ENCODE data around the gene COPS7B. TPM values are rescaled to one million over a fixed set of nuclear protein-coding genes. Genes with fewer than 3 reads are reported as not detected.
A peak's percentile ranks its signal among the peaks of the same experiment; 100 is the strongest.

COPS7B gene
- polyA plus RNA-seq, 1 experiment, result 49.2 TPM

DNA sequence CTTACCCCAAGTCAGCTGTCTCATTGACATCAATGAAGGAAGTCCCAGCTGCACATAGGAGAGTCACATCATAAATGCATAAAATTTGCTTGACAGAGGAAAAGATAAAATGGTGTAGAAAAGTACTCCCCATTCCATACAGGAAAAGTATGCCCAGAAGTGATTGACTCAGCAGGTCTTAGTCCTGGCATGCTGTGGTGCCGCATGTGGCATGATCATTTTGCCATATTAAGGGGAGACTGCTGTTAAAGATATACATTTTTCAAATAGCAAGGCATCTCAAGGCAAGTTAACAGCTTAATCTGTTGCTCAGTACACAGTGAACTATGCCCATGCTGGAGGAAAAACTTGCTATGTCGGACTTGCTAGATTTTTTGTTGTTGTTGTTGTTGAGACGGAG is 8.1 kb downstream of the COPS7B start:
- CTCF ChIA-PET, result interaction anchor here (0.6 to 2.3 kb wide), 4 partner anchors 9 to 119 kb away, joined by 3 to 14 read pairs (median 4); partner anchors contain the start of gene COPS7B
- Histone ChIP-seq H3K9me3 (ENCODE audit: control insufficient read depth, insufficient read depth, low read length) (no peaks in the 10 kb centered on the region), H3K27ac (ENCODE audit: low read depth, low read length) (no peak overlapping the region), H3K4me3 (ENCODE audit: low read depth, low read length) (no peak overlapping the region), H3K27me3 (ENCODE audit: control insufficient read depth, insufficient read depth, low read length) (no peaks in the 10 kb centered on the region)
- TF ChIP-seq, protein P1, sequence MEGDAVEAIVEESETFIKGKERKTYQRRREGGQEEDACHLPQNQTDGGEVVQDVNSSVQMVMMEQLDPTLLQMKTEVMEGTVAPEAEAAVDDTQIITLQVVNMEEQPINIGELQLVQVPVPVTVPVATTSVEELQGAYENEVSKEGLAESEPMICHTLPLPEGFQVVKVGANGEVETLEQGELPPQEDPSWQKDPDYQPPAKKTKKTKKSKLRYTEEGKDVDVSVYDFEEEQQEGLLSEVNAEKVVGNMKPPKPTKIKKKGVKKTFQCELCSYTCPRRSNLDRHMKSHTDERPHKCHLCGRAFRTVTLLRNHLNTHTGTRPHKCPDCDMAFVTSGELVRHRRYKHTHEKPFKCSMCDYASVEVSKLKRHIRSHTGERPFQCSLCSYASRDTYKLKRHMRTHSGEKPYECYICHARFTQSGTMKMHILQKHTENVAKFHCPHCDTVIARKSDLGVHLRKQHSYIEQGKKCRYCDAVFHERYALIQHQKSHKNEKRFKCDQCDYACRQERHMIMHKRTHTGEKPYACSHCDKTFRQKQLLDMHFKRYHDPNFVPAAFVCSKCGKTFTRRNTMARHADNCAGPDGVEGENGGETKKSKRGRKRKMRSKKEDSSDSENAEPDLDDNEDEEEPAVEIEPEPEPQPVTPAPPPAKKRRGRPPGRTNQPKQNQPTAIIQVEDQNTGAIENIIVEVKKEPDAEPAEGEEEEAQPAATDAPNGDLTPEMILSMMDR (IDR thresholded peaks at IDR 0.05; ENCODE audit: low read depth, low read length), result no peak
- POLR2A ChIA-PET, result interaction anchor here (0.7 kb wide), 1 partner anchor 822 kb away, joined by 3 read pairs; no protein-coding TSS in a partner anchor
- no peak for DNase-seq (ENCODE audit: low read depth, low spot score)

DNA sequence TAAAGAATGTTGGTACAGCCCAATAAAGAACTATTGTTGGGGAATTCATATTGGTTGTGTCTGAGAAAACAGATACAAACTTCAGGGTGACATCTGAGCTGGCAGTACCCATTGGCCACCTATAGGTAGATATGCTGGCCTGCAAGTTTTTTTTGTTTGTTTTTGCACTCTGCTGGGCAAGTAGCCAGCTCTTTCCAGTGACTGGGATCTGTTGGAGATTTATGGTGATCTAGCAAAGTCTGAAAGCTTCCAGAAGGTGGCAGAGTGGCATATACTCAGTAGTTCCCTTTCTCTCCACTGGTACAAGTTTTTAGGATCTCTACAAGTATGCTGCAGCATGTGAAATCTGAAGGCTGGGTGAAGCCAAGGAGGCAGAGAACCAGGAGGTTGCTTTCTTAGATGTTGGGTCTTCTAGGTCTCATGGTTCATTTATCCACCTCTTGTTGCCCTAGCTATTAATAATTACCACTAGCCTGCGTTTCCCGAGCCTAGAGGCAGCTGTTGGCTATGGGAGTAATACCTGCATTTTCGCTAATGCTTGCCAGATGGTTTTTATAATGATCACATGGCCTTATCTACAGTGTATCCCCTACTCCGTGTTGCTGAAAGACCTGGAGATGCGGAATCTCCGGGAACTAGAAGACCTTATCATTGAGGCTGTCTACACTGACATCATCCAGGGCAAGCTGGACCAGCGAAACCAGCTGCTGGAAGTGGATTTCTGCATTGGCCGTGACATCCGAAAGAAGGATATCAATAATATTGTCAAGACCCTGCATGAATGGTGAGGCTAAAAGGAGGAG is 9.5 kb downstream of the COPS7B start:
- TF ChIP-seq, protein P1 (IDR thresholded peaks at IDR 0.05; ENCODE audit: low read depth, low read length), result peak; percentile 52
- no peak overlapping the region for H3K4me3 ChIP-seq (ENCODE audit: low read depth, low read length)
- no peaks in the 10 kb centered on the region for H3K9me3 ChIP-seq (ENCODE audit: control insufficient read depth, insufficient read depth, low read length)
- H3K27me3 ChIP-seq (ENCODE audit: control insufficient read depth, insufficient read depth, low read length), result no peaks in the 10 kb centered on the region
- DNase-seq (ENCODE audit: low read depth, low spot score), result peak; percentile 34
- ChIA-PET CTCF (interaction anchor here (0.5 to 2.3 kb wide), 12 partner anchors 8 to 232 kb away, joined by 3 to 14 read pairs (median 4); partner anchors contain the start of gene COPS7B), POLR2A (no interaction called here)
- H3K27ac ChIP-seq (ENCODE audit: low read depth, low read length), result no peak overlapping the region

DNA sequence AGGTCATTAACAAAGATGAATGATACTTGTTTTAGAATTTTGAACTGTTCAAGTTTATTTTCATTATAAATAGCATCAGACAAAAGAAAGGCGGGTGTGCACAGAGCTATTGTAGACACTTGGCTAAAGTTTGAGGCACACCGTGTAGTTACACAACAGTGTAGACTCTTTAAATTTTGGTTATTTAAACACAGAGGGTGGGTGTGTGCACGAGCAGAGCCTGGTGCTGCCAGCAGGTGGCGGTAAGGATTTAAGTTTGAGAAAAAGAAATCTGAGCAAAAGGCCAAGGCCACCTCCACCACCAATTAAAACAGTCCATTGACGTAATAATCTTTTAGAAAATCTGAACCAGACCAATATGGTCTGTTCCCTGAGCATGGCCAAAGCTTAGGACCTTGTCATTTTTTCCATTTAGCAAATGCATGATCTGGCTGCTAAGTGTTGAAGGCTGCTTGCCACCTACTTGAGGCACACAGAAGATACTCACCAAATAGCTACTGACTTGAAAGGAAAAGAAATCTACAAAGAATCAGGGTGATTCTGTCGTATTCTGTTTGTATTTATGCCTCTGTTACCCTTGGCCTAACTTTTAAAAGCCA is 14.3 kb downstream of the COPS7B start:
- TF ChIP-seq, protein P1 (IDR thresholded peaks at IDR 0.05; ENCODE audit: low read depth, low read length), result peak; percentile 73
- CTCF ChIA-PET, result interaction anchor here (0.6 to 2.6 kb wide), 13 partner anchors 8 to 200 kb away, joined by 3 to 24 read pairs (median 4); partner anchors contain the start of gene COPS7B
- Histone ChIP-seq H3K27ac (ENCODE audit: low read depth, low read length) (no peak overlapping the region), H3K27me3 (ENCODE audit: control insufficient read depth, insufficient read depth, low read length) (no peaks in the 10 kb centered on the region), H3K4me3 (ENCODE audit: low read depth, low read length) (no peak overlapping the region), H3K9me3 (ENCODE audit: control insufficient read depth, insufficient read depth, low read length) (no peaks in the 10 kb centered on the region)
- POLR2A ChIA-PET, result no interaction called here
- no peak for DNase-seq (ENCODE audit: low read depth, low spot score)

DNA sequence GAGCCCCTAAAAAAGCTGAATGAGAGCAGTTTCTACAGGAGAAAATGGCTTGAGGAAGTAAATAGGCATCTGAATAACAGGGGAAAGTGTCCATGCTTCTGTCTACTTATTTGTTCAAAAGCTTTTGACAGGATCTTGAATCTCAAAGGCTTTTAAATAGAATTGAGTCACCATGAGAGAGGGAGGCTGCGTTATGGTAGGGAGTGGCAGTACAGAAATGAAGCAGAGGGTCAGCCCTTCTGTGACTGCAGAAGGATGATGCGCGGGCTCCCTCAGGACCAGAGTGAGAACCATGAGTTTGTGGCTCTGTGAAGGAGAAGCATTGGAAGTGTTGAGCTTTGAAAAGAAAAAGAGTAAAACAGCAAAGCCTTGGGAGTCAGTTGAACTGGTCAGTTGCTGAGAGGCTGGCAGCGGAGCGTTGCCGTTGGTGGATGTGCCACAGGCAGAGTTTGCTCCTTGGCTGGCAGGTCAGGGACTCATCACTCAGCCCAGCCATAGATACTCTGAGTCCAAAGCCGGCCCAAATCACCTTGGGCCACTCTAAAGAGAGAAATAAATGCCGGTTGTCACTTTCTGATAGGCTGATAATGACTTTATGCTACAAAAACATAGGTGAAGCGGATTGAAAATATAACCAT is 17.4 kb downstream of the COPS7B start:
- H3K27me3 ChIP-seq (ENCODE audit: control insufficient read depth, insufficient read depth, low read length), result no peaks in the 10 kb centered on the region
- ChIA-PET CTCF (interaction anchor here (1.5 kb wide), 1 partner anchor 8 kb away, joined by 4 read pairs; no protein-coding TSS in a partner anchor), POLR2A (no interaction called here)
- H3K27ac ChIP-seq (ENCODE audit: low read depth, low read length), result no peak overlapping the region
- H3K9me3 ChIP-seq (ENCODE audit: control insufficient read depth, insufficient read depth, low read length), result no peaks in the 10 kb centered on the region
- H3K4me3 ChIP-seq (ENCODE audit: low read depth, low read length), result no peak overlapping the region
- TF ChIP-seq, protein P1 (IDR thresholded peaks at IDR 0.05; ENCODE audit: low read depth, low read length), result no peak
- DNase-seq (ENCODE audit: low read depth, low spot score), result no peak
